GM19468 (cell line): ENCODE measurements around the gene PRR30.

Experiments used
- ATAC-seq: cut with Tn5 transposase; IDR thresholded peaks from one replicate; pipeline ENCODE4 v1.9.1; 2021; ENCODE audit warnings: mild to moderate bottlenecking, moderate library complexity, moderate number of reproducible peaks; ENCODE audit not compliant: unreplicated experiment; ENCODE audit errors: extremely low read depth

PRR30 gene

DNA sequence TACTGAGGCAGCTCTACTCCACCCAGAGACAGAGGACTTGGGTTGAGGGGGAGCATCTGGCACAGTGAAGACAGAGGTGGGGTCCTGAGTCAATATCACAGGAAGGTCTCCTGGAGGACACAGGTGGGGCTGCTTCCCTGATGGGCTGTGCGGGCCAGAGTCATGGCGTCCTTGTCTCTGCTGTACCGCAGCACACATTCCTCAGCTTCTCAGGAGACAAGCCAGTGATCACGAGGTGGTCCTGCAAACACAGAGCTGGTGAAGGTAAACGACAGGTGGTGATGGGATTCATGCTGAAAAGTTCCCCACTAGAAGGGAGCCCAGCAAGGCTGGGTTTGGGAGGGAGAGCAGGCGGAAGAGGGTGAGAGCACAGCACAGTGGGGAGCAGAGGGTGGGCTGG lies 19.3 kb upstream of the PRR30 start:
- ATAC-seq = no peak

DNA sequence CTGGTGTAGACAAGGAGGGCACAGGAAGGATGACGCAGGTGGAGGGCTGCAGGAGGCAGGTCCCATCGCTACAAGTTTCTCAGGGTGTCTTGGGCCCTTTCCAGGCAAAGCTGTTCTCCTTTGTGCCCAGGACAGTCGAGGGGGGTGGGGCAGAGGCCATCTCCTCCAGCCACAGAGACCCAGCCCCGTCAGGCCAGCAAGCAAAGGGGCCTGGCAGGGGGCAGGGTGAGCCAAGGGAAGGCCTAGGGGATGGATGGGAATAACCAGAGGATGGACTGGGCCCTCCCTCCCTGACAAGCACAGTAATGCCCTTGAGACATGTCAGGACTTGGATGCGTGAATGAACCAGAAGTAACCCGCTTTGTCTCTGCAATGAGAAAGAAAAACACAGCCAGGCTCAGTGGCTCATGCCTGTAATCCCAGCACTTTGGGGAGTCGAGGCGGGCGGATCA lies 15.9 kb upstream of the PRR30 start:
- ATAC-seq = no peak

DNA sequence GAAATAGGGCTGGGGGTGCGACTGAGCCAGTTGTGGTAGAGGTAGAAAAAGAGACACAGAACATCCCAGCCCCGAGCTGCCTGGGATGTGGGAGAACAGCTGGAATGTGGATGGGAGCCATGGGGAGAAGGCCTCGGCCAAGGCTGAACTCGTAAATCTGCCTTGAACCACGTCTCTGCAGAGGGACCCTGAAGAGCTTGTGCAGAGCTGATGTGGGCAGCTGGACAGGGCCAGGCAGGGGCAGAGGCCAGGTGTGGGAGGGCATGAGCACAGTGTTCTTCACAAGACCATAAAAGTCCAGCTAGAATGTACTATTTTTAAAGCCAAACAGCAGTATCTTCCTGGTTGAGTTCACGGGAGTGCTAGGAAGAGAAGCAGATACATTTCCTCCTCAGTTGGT lies 15.3 kb upstream of the PRR30 start:
- ATAC-seq = no peak

DNA sequence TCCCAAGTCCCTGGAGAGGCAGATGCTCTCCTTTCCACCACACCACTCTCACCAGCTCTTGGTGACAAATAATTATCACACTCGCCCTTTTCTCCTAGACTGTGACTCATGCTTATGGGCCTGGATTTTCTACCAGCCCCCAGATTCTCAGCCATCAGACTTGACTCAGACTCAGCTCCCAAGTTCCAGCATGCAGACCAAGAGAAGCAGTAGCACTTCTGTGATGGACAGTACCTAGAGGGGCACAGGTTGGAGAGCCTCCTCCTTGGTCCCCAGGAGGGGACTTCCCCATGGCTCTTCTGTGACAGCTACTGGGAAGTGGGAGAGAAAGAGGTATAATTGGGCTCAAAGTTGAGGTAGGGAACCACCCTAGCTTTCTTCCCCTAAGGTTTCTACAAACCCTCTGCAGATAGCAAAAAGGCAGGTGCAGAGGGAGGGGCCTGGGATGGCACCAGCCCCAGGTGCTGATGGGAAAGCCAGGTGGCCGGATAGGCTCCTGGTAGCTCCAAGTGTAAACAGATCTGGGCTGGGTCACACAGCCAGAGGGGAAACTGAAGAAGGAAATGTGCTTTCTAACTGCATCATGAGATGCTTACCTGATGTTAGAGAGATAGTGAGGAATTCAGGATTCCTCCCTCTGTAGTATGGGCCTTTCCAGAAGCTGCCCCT lies 13.7 kb upstream of the PRR30 start:
- ATAC-seq = no peak

DNA sequence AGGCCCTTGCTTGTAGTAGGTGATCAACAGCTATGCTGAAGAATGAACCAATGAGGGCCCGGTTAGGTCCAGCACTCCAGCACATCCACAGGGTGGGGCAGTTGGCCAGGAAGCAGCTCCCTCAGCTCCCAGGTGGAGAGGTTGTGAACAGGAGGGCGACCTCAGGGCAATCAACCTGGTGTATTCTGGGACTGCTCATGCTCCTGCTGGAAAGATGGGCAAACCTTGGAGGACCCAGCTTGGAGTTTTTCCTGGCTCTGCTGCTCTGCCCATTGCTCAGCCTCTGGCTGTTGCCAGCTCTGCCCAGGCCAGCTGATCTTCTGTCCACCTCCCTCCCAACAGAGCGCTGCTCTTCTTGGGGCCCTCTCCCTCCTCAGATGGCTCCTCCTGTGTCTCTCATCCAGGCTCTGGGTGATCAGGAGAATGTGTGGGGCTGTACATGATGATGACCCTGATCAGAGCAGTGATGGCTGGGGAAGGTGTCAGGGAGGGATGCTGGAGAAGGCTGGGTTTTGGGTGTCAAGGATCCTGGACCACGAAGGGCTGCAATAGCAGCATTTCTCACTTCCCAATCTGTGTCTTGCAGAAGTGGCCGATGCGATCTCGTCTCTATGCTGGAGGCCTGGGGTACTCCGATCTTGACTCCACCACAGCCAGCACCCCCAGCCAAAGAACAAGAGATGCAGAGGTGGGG lies 13.0 kb upstream of the PRR30 start:
- no peak for ATAC-seq

DNA sequence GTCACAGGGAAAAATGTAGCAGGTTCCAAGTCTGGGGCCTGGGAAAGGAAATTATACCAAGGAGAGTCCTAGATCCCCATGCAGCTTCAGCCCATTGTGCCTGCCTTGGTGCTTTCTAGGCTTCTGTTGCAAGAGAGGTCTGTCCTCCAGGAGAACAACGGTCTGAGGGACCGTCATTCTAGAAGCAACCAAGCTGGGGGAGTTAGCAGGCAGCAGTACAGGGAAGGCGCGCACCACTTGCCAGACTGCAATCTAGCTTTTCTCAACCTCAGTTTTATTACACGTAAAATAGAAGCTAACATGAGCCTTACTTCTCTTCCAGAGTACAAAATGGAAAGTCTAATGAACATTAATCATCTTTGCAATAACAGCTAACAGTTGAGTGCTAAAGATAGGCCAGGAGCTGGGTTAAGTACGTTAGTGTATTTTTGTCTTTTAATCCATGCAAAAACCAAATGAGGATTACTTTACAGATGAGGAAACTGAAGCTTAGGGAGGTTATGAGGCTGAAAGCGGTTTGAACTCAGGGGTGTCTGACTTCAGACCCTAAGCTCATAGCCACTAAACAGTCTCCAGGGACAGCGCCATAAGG lies 11.5 kb upstream of the PRR30 start:
- no peak for ATAC-seq

DNA sequence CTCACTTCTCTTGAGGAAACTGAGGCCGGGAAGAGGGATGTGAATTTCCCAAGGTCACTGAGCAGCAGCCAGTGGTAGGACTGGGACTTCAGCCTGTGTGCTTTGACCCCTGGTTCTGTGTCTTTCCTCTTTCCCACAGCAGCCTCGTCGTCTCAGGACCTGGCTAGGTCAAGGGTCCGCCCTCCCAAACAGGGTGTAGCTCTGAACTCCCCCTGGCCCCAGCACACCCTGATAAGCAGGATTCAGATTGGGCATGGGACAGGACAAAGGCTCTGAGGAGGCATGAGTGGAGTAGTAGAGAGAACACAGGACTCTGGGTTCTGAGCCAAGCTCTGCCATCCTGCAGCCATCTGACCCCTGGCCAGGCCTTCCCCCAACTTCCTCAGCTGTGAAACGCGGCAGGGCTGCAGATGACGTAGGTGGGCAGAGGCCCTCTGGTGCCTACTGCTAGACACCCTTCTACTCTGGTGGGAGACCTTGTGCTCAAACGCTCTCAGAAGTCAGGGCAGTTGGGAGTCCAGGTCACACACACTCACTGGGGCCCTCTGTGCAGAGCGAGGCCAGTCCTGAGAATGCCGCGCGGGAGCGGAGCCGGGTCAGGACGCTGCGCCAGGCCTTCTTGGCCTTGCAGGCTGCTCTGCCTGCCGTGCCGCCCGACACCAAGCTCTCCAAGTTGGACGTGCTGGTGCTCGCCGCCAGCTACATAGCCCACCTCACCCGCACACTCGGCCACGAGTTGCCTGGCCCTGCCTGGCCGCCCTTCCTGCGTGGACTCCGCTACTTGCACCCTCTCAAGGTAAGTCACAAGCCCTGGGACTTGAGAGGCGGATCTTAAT lies 10.6 kb upstream of the PRR30 start:
- ATAC-seq = no peak

DNA sequence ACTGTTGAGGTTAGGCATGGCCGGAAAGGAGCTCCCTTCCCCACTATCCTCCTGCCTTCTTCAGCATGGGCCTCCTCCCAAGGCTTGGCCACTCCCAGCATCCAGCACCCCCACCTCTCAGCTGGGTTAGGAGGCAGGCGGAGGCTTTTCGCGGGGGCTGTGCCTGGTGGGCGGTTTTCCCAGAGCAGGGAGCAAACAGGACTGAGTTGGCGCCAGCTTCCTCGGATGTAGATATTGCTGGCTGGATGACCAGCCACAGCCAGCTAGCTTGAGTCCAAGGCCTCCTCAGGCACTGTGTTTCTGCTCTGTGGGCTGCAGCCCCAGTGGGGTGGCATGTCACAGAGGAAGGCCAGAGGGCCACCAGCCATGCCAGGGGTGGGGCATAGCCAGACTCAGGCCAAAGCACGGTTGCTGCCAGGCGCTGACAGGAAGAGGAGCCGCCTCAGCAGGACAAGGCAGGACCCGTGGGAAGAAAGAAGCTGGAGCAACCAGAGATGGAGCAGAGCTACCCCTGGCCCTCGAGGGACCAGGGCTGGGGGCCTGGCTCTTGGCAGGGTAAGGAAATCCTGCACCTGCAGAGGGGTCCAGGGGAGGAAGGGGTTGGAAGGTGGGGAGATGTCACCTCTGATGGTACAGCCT lies 9.7 kb upstream of the PRR30 start, which contains the start of gene TCF23:
Gene TCF23 (plus strand): TSS at position 204 of the 639 bp plus-strand sequence. CDS start 130 bp downstream, at position 334.
- no peak for ATAC-seq

DNA sequence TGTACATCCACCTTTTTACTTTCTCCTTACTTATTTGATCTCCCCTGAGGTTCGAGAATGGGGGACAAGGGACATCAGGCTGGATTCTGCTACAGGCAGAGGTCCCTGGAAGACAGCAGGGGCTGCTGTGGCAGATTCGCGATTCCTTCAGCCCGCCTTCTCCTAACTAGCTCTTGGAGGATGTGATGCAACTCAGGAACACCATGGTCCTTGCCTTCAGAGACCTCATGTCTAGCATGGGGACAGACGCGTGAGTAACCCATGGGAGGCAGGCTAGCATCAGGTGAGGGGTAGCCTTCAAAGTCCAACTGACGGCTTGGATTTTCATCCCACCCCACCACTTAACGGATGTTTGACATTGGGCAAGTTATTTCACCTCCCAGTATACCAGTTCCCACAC lies 8.7 kb upstream of the PRR30 start:
- ATAC-seq = no peak

DNA sequence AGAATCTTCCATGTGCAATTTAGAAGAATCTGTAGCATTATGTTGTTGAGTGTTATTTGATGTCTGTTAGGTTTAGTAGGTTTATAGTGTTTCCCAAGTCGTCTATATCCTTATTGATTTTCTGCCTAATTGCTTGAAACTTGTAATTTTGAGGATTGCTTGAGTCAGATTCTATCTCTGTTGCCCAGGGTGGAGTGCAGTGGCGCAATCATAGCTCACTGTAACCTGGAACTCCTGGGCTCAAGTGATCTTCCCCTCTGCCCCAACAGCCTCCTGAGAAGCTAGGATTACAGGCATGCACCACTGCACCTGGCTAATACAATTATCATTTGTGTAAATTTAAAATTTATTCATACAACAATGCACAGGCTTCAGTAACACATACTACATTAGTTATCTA lies 6.5 kb upstream of the PRR30 start:
- no peak for ATAC-seq

DNA sequence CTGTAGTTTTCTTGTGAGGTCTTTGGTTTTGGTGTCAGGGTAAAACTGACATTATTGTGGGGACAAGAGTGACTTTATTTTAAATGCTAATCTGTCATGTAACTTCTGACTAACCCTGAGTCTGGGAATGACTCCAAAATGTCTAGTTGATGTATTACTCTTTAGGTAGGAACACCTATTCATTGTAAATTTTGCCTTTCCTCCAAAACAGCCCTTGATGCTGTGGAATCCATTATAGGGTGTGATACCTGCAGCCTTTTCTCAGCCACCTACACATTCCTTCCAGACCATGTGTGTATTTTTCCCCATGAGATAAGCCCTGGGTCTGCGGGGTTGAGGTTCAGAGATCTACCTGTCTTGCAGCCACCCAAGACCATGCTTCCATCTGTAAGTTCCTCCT lies 4.1 kb upstream of the PRR30 start:
- ATAC-seq = no peak

DNA sequence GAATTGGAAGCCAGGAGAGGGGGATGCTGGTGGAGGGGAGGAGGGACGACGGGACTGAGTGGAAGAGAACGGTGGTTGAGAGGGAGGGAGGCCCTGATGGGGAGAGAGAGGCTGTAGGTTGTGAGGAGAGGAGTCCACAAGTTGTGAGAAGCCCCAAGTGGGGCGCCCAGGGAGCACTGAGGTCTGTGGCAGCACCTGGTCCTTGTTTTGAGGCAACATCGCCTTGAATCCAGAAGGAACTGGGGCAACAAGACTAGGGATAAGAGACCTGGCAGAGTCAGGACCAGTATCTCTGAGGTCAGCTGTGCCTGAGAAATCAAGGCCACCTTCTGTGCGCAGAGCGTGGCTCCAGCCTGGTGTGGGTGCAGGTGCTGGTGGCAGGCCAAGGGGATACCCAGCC lies 1.1 kb downstream of the PRR30 start:
- no peak for ATAC-seq

DNA sequence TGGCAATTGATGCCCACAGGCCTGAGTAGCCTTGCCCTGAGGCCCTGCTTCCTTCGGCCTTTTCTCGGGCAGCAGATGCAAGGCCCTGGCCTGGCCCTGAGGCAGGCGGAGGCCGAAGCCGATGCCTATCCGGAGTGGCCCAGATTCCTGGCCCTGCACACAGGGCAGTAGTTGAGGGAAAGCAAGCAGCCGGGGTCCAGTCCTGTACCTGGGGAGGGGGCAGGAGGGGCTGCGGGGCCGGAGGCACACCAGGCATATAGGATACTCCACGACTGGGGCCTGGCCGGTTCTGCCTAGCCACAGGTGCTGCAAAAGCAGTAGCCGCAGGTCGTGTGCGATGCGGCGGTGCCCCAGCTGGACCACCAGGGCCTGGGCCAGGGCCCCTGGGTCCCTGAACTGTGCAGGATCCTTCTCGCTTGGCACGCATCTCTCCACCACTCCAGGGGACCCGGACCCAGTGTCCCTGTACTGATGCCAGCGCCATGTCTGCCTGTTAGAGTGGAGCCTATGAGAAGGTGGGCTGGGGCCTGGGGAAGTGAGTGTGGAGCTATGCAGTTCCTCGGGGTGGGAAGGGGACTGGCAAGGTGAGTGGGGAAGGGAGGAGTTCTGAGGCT lies 1.8 kb downstream of the PRR30 start:
- ATAC-seq = no peak

DNA sequence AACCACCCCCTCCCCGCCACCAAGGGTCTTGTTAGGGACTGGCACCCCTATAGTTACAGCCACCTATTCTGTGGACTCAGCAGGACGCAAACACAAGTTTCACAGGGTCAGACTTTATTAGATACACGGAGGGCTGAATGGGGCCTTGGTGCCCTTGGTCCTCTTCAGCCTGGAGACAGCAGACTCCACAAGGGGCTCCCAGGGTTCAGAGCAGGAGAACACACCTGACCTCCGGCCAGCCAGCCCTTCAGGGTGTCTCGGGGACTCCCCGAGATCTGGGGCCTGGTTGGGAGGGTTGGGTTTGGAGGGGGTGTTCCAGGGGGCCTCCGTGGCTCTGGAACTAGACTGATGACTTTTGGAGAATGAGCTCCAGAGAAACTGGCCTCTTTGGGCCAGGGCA lies 2.5 kb downstream of the PRR30 start:
- no peak for ATAC-seq

DNA sequence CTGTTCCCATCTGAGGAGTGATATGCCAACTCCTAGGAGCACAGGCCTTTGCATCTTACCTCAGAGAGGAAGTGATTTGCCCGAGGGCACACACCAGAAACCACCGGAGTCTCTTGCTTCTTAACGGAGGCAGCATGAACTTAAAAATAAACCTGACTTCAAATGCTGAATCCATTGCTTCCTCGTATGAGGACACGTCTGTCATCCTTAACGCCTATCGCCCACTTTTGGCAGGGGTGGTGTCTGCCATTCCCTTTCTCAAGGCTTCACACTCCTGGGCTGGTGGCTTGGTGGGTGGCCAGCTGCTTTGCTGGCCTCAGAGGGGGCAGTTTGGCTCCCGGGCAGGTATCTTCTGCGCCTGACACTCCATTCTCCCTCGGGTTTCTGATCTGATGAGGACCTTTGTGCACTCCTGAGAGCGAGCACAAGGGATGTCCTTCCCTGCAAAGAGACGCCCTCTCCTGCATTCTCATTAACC lies 3.7 kb downstream of the PRR30 start:
- ATAC-seq = no peak

DNA sequence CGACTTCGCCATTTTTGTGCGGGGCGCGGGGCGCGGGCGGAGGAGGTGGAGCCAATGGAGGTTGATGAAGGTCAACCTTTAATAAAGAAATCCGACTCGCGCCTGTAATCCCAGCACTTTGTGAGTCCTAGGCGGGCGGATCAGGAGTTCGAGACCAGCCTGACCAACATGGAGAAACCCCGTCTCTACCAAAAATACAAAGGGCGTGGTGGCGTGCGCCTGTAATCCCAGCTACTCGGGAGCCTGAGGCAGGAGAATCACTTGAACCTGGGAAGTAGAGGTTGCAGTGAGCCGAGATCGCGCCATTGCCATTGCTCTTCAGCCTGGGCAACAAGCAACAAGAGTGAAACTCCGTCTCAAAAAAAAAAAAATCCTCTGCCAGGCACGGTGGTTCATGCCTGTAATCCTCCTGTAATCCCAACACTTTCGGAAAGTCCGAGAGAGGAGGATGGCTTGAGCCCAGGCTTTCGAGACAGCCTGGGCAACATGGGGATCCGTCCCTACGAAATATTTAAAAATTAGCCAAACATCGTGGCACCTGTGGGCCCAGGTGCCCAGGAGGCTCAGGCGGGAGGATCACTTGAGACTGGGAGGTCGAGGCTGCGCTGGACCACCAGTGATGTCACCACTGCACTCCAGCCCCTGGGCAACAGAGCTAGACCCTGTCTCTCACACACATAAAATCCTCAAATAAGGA lies 4.3 kb downstream of the PRR30 start:
- ATAC-seq = no peak

DNA sequence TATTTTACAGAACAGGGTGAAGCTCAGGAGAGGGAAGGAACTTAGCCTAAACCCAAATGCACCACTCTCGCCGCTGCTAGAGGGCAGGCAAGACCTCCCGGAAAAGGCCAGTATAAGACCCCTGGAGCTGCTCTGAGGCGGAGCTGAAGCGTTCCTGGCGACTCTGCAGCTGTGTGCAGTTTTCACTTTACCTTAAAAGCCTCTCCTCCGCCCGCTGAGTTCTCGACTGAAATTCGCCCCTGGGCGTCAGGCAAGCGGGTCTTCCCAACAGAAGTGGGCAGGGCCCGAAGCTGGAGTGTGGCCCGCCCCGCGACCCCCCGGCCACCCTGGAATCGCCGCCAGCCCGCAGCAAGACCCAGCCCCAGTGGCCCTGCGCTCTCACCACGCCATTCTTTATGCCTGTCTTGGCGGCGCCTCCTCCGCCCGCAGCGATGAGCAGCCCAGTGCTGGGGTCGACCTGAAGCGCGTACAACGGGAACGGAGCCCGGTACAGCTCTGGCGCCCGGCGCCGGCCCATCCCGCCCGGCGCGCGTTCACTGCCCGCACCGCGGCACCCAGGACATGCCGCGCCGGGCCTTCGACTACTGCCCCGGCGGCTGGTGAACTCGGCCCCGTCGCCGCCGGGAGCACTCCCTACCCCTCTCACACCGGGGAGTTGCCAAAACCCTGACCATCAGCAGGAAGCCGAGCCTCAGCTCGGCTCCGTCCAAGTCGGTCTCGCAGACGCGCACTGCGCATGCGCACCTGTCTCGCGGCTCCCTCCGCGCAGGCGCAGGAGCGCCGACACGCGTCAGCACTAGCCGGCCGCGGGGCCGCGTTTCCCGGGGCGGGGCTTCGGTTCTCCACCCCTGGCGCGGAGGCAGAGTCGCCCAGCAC lies 5.1 kb downstream of the PRR30 start, which contains the start of gene PREB:
Gene PREB (minus strand): TSS at position 732 of the 876 bp plus-strand sequence. CDS start 215 bp downstream, at position 517.
- ATAC-seq = peak; percentile 64
